GM23338 (cell line): ENCODE measurements around the gene ZNF429. TPM values are rescaled to one million over a fixed set of nuclear protein-coding genes. Genes with fewer than 3 reads are reported as not detected.

Experiments
- ATAC-seq: fragments of 200-7000 bp; cut with Tn5 transposase; 3 replicates; pipeline ENCODE4 v1.9.1; 2020
- DNase-seq: peaks from one replicate; pipeline ENCODE4 v3.0.0-alpha.2; 2015; ENCODE audit warnings: low spot score
- H2AFZ ChIP-seq: fragments of 200-600 bp; sonication (generic); 2 replicates; pipeline ENCODE4 v1.8.0; 2016; ENCODE audit warnings: antibody characterized with exemption, mild to moderate bottlenecking, moderate library complexity
- H3F3A ChIP-seq: fragments of 200-600 bp; sonication (generic); replicated peaks from 2 replicates; pipeline ENCODE4 v1.8.0; 2017; ENCODE audit warnings: antibody characterized with exemption, mixed run types, low read depth
- H3K27ac ChIP-seq: fragments of 200-600 bp; sonication (generic); 2 replicates; pipeline ENCODE4 v1.6.1; 2016; ENCODE audit warnings: low read depth
- H3K27me3 ChIP-seq: fragments of 200-600 bp; sonication (generic); 2 replicates; pipeline ENCODE4 v1.8.0; 2016; ENCODE audit warnings: mild to moderate bottlenecking, mixed run types, moderate library complexity; ENCODE audit not compliant: insufficient read depth
- H3K36me3 ChIP-seq: fragments of 200-600 bp; sonication (generic); 2 replicates; pipeline ENCODE4 v1.8.0; 2016; ENCODE audit warnings: mild to moderate bottlenecking; ENCODE audit not compliant: insufficient read depth
- H3K4me1 ChIP-seq: fragments of 200-600 bp; sonication (generic); 2 replicates; pipeline ENCODE4 v1.8.0; 2016; ENCODE audit warnings: mild to moderate bottlenecking, moderate library complexity; ENCODE audit not compliant: insufficient read depth
- H3K4me2 ChIP-seq: fragments of 200-600 bp; sonication (generic); 2 replicates; pipeline ENCODE4 v1.7.1; 2017; ENCODE audit warnings: mixed run types
- H3K4me3 ChIP-seq: fragments of 200-600 bp; sonication (generic); 2 replicates; pipeline ENCODE4 v1.6.1; 2016; ENCODE audit warnings: mixed run types
- H3K79me2 ChIP-seq: fragments of 200-600 bp; sonication (generic); replicated peaks from 2 replicates; pipeline ENCODE4 v1.8.0; 2017; ENCODE audit warnings: mild to moderate bottlenecking; ENCODE audit not compliant: insufficient read depth
- H3K9me2 ChIP-seq: fragments of 200-600 bp; sonication (generic); 2 replicates; pipeline ENCODE4 v1.8.0; 2017; ENCODE audit not compliant: insufficient read depth
- H4K20me1 ChIP-seq: fragments of 200-600 bp; sonication (generic); replicated peaks from 2 replicates; pipeline ENCODE4 v1.8.0; 2017; ENCODE audit warnings: mild to moderate bottlenecking; ENCODE audit not compliant: insufficient read depth
- H3K27ac Mint-ChIP-seq: 2 replicates; pipeline ENCODE4 v1.8.0; 2020; ENCODE audit warnings: inconsistent platforms, mild to moderate bottlenecking, moderate library complexity, mixed read lengths
- H3K27me3 Mint-ChIP-seq: 3 replicates; pipeline ENCODE4 v1.8.0; 2022; ENCODE audit warnings: low read depth, mild to moderate bottlenecking, moderate library complexity, mixed read lengths, inconsistent platforms; ENCODE audit not compliant: insufficient read depth, poor library complexity
- H3K36me3 Mint-ChIP-seq: 3 replicates; pipeline ENCODE4 v1.8.0; 2021; ENCODE audit warnings: low read depth, mild to moderate bottlenecking, inconsistent platforms, moderate library complexity, mixed read lengths
- H3K4me1 Mint-ChIP-seq: 3 replicates; pipeline ENCODE4 v1.8.0; 2020; ENCODE audit warnings: mild to moderate bottlenecking, inconsistent platforms, mixed read lengths
- H3K4me3 Mint-ChIP-seq: 3 replicates; pipeline ENCODE4 v1.8.0; 2021; ENCODE audit warnings: moderate library complexity, mild to moderate bottlenecking, inconsistent platforms, mixed read lengths
- H3K9me3 Mint-ChIP-seq: 3 replicates; pipeline ENCODE4 v1.8.0; 2020; ENCODE audit warnings: moderate library complexity, mild to moderate bottlenecking, inconsistent platforms, mixed read lengths
- CREB1 ChIP-seq: fragments of 250-450 bp; sonication (Bioruptor Pico); IDR thresholded peaks from 2 replicates; pipeline ENCODE4 v1.5.0; 2020; ENCODE audit warnings: low read depth, mild to moderate bottlenecking, moderate library complexity
- CTCF ChIP-seq, 2 experiments: fragments of 200-600 bp in 1 of 2; sonication (generic) in 1 of 2; conservative IDR thresholded peaks; 2 replicates each; pipeline versions ENCODE4 v1.5.1 to v1.6.1; 2016 to 2017; ENCODE audit warnings: antibody characterized with exemption in 2 of 2, low read depth in 2 of 2, mild to moderate bottlenecking in 2 of 2, moderate library complexity in 1 of 2
- ETS1 ChIP-seq: IDR thresholded peaks from 2 replicates; pipeline ENCODE4 v1.6.1; 2016; ENCODE audit warnings: antibody characterized with exemption
- EZH2 ChIP-seq: fragments of 200-600 bp; sonication (generic); IDR thresholded peaks from one replicate; pipeline ENCODE4 v1.8.0; 2017; ENCODE audit warnings: antibody characterized with exemption, mild to moderate bottlenecking, low read depth; ENCODE audit not compliant: unreplicated experiment
- EZH2phosphoT487 ChIP-seq: fragments of 200-600 bp; sonication (generic); IDR thresholded peaks from one replicate; pipeline ENCODE4 v1.8.1; 2018; ENCODE audit warnings: antibody characterized with exemption; ENCODE audit not compliant: unreplicated experiment
- JUNB ChIP-seq: IDR thresholded peaks from one replicate; pipeline ENCODE4 v1.6.1; 2016; ENCODE audit warnings: antibody characterized with exemption; ENCODE audit not compliant: unreplicated experiment
- NANOG ChIP-seq: IDR thresholded peaks from 2 replicates; pipeline ENCODE4 v1.6.1; 2016; ENCODE audit warnings: antibody characterized with exemption, borderline replicate concordance
- POLR2AphosphoS5 ChIP-seq: IDR thresholded peaks from 2 replicates; pipeline ENCODE4 v1.6.1; 2016; ENCODE audit warnings: antibody characterized with exemption, low read depth
- REST ChIP-seq: IDR thresholded peaks from one replicate; pipeline ENCODE4 v1.6.1; 2018; ENCODE audit warnings: antibody characterized with exemption; ENCODE audit not compliant: unreplicated experiment
- STAT1 ChIP-seq: IDR thresholded peaks from one replicate; pipeline ENCODE4 v1.6.1; 2016; ENCODE audit warnings: antibody characterized with exemption; ENCODE audit not compliant: unreplicated experiment
- ZNF114 ChIP-seq: fragments of 250-450 bp; sonication (Bioruptor Pico); IDR thresholded peaks from 2 replicates; pipeline ENCODE4 v1.5.0; 2020; ENCODE audit warnings: mild to moderate bottlenecking, moderate library complexity
- ZNF331 ChIP-seq: fragments of 250-450 bp; sonication (Bioruptor Pico); IDR thresholded peaks from 2 replicates; pipeline ENCODE4 v1.5.0; 2020; ENCODE audit warnings: low read depth, mild to moderate bottlenecking, moderate library complexity
- ZNF462 ChIP-seq: fragments of 250-450 bp; sonication (Bioruptor Pico); IDR thresholded peaks from 2 replicates; pipeline ENCODE4 v1.5.0; 2020; ENCODE audit warnings: mild to moderate bottlenecking, moderate library complexity
- polyA plus RNA-seq: library from polyadenylated mRNA; unstranded; fragments of >200 nt; fragmentation: Nextera tagmentation; extraction: Ambion mirVana; gene quantifications from 2 replicates; pipeline ENCODE4 v1.2.1, GENCODE V29; 2016
- total RNA-seq: library from RNA; depleted of rRNA; stranded (reverse); fragments of >200 nt; shearing (Covaris generic); gene quantifications from 2 replicates; pipeline ENCODE4 v1.2.3, GENCODE V29; 2014

Gene ZNF429
- total and polyA plus RNA-seq, 2 experiments from 2014 or later, result 13.4 to 18.9 TPM

- no peaks in the 10 kb centered on the region for H3K4me1 ChIP-seq
- no peaks in the 10 kb centered on the region for H3K79me2 ChIP-seq
- ATAC-seq (no peak), DNase-seq (no peak)
- H3K36me3 ChIP-seq, result no peaks in the 10 kb centered on the region; the same call in 1 of the 2 replicates
- H3K9me2 ChIP-seq, result no peaks in the 10 kb centered on the region
- H3K27ac ChIP-seq, result no peak overlapping the region
- no peaks in the 10 kb centered on the region for H3F3A ChIP-seq
- Mint-ChIP-seq H3K27ac (no peak overlapping the region), H3K9me3 (peaks cover 46% of the 10 kb centered on the region), H3K4me1 (no peaks in the 10 kb centered on the region), H3K36me3 (peaks cover 16% of the 10 kb centered on the region), H3K27me3 (peaks cover 3% of the 10 kb centered on the region), H3K4me3 (no peak overlapping the region)
- no peaks in the 10 kb centered on the region for H3K27me3 ChIP-seq
- H3K4me2 ChIP-seq, result no peak overlapping the region
- TF ChIP-seq JUNB, result no peak
- no peak for TF ChIP-seq EZH2phosphoT487
- TF ChIP-seq ZNF462 (CRISPR knock-in tag), result no peak
- no peak for TF ChIP-seq REST
- no peak for TF ChIP-seq POLR2AphosphoS5
- TF ChIP-seq CTCF (conservative IDR thresholded peaks at IDR 0.05; ENCODE audit: low read depth in 2 of 2), result no peak
- no peak for TF ChIP-seq CREB1 (CRISPR knock-in tag)
- no peak for TF ChIP-seq EZH2
- no peak for TF ChIP-seq STAT1
- no peak for TF ChIP-seq NANOG
- no peak for TF ChIP-seq ZNF331 (CRISPR knock-in tag)
- TF ChIP-seq ZNF114 (CRISPR knock-in tag), result no peak
- TF ChIP-seq ETS1, result no peak
- H2AFZ ChIP-seq, result no peak overlapping the region
- H4K20me1 ChIP-seq, result no peaks in the 10 kb centered on the region
- H3K4me3 ChIP-seq, result no peak overlapping the region
Observed at GRCh38 chr19:21574607-21575006, 69.2 kb downstream of the ZNF429 start.
